ENCODE measurements around the gene RNF26. TPM values are rescaled to one million over a fixed set of nuclear protein-coding genes. Genes with fewer than 3 reads are reported as not detected.
"Not testable (repeated sequence)": the region's sequence is repeated elsewhere in the genome, so short reads cannot be mapped to it uniquely, and the experiment has no call there.

The RNF26 gene
- total and polyA plus RNA-seq, 9 donors, result 7.0 to 25.8 (median 19.7) TPM

GRCh38 chr11:119381181-119381988 is 47.1 kb downstream of the RNF26 start, which contains the start of gene USP2:
USP2 (minus strand) TSS chr11:119381690; CDS start chr11:119373480, 8,210 bp downstream.
- DNase-seq, result peak; percentile 95 to 99 (median 97)
- Histone ChIP-seq H3K4me3 (peak within 1 kb of the TSS; percentile 38), H3K4me1 (ENCODE audit: insufficient read depth) (peaks cover 10% of the 10 kb centered on the region), H3K36me3 (no peaks in the 10 kb centered on the region), H3K27ac (peak within 1 kb of the TSS in 1 of 2 donors; percentile 9), H3K27me3 (no peaks in the 10 kb centered on the region), H3K9me3 (no peaks in the 10 kb centered on the region)
- WGBS, 3 donors, result 0 to 1% (median 0%) methylated on average over 37 to 54 of the region's 54 CpGs
- TF ChIP-seq EP300 (IDR thresholded peaks at IDR 0.05) (peak; percentile 77), POLR2A (IDR thresholded peaks at IDR 0.05) (peak; percentile 51)
- TF ChIP-seq, protein P1, sequence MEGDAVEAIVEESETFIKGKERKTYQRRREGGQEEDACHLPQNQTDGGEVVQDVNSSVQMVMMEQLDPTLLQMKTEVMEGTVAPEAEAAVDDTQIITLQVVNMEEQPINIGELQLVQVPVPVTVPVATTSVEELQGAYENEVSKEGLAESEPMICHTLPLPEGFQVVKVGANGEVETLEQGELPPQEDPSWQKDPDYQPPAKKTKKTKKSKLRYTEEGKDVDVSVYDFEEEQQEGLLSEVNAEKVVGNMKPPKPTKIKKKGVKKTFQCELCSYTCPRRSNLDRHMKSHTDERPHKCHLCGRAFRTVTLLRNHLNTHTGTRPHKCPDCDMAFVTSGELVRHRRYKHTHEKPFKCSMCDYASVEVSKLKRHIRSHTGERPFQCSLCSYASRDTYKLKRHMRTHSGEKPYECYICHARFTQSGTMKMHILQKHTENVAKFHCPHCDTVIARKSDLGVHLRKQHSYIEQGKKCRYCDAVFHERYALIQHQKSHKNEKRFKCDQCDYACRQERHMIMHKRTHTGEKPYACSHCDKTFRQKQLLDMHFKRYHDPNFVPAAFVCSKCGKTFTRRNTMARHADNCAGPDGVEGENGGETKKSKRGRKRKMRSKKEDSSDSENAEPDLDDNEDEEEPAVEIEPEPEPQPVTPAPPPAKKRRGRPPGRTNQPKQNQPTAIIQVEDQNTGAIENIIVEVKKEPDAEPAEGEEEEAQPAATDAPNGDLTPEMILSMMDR (IDR thresholded peaks at IDR 0.05), result peak; percentile 92 to 98 (median 97)
- intact Hi-C loops (cut with DNase I), result no loop called here

DNA sequence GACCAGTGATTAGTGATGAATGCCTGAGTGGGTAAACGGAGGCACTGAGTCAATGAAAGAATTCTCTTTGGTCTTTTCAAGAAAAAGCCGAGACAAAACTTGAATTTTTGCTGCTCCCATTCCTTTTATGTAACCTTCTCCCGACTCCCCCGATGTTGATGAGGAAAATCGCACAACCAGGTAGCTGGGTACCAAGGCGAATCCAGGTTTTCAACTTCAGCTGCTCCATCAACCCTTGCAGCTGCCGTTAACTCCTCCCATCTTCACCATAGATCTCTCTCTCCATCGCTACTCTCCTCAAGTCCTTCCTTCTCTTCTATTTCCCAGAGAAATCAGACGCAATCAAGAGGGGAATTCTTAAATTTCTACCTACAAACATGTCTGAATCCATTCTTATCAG is 47.8 kb downstream of the RNF26 start:
- no peak for DNase-seq
- Histone ChIP-seq H3K9me3 (no peaks in the 10 kb centered on the region), H3K27ac (no peak overlapping the region), H3K36me3 (no peaks in the 10 kb centered on the region), H3K27me3 (no peaks in the 10 kb centered on the region), H3K4me3 (peak overlapping the region; percentile 38), H3K4me1 (ENCODE audit: insufficient read depth) (peaks cover 10% of the 10 kb centered on the region)
- WGBS, 3 donors, result 3 to 6% (median 6%) methylated on average over 9 of the region's 9 CpGs
- no peak for TF ChIP-seq POLR2A (IDR thresholded peaks at IDR 0.05)
- TF ChIP-seq, protein P1 (IDR thresholded peaks at IDR 0.05), result no peak
- no peak for TF ChIP-seq EP300 (IDR thresholded peaks at IDR 0.05)
- intact Hi-C loops (cut with DNase I), result no loop called here

DNA sequence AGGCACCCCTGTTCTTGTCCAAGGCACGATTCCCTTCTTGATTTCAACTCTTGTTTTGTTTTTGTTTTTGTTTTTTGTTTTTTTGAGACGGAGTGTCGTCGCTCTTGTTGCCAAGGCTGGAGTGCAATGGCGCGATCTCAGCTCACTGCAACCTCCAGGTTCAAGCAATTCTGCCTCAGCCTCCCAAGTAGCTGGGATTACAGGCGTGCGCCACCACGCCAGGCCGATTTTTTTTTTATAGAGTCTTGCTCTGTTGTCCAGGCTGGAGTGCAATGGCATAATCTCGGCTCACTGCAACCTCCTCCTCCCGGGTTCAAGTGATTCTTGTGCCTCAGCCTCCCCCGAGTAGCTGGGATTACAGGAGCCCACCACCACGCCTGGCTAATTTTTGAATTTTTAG is 48.2 kb downstream of the RNF26 start:
- H3K36me3 ChIP-seq; DNase-seq; intact Hi-C loops (cut with DNase I); H3K27ac ChIP-seq; H3K4me1 ChIP-seq (ENCODE audit: insufficient read depth); H3K4me3 ChIP-seq; H3K9me3 ChIP-seq; H3K27me3 ChIP-seq: not testable (repeated sequence)
- 78 to 86% (median 79%) methylated on average over 14 of the region's 14 CpGs for WGBS, 3 donors

- Histone ChIP-seq H3K27ac (no peak overlapping the region), H3K4me1 (ENCODE audit: insufficient read depth) (peaks cover 10% of the 10 kb centered on the region), H3K4me3 (no peak overlapping the region), H3K9me3 (no peaks in the 10 kb centered on the region), H3K36me3 (no peaks in the 10 kb centered on the region), H3K27me3 (no peaks in the 10 kb centered on the region)
- intact Hi-C loops (cut with DNase I), result no loop called here
- 68 to 81% (median 73%) methylated on average over 2 of the region's 2 CpGs for WGBS, 3 donors
- DNase-seq, result no peak
- TF ChIP-seq EP300 (IDR thresholded peaks at IDR 0.05) (no peak), POLR2A (IDR thresholded peaks at IDR 0.05) (no peak)
- TF ChIP-seq, protein P1 (IDR thresholded peaks at IDR 0.05), result no peak
Observed at GRCh38 chr11:119384332-119384731, 50.0 kb downstream of the RNF26 start.

Small RNA genes lying within 50 kb of the gene (microRNA-seq; reads per million reads assigned to microRNA genes)
- 0 to 0.75 (median 0.32) reads per million in 3 donors for gene MIR6756

Small RNA genes lying within 50 kb of the gene (small RNA-seq; reads per million reads assigned to genes)
- gene RF01225 (not detected), gene RNU6-262P (not detected)

Other genes with a start within 250 kb of the RNF26 start
- gene HMBS, start 249.6 kb upstream of the RNF26 start, total RNA-seq, result 10 to 100 TPM in 2 of 7 donors, 1 to 10 TPM in 5; 1.1 to 19.4 (median 8.7) TPM
- 1 to 10 TPM; 4.6 to 7.6 TPM for gene HMBS, start 249.6 kb upstream of the RNF26 start, polyA plus RNA-seq
- gene DPAGT1, start 232.7 kb upstream of the RNF26 start, total RNA-seq, result 10 to 100 TPM; 14.1 to 31.3 (median 24.4) TPM
- gene DPAGT1, start 232.7 kb upstream of the RNF26 start, polyA plus RNA-seq, result 10 to 100 TPM; 18.3 to 61.4 TPM
- gene C2CD2L, start 227.2 kb upstream of the RNF26 start, total RNA-seq, result 10 to 100 TPM in 1 of 7 donors, 1 to 10 TPM in 6; 4.4 to 13.6 (median 8.8) TPM
- gene C2CD2L, start 227.2 kb upstream of the RNF26 start, polyA plus RNA-seq, result 1 to 10 TPM; 2.8 to 5.5 TPM
- 10 to 100 TPM; 15.2 to 27.9 (median 22.8) TPM for gene HINFP, start 212.9 kb upstream of the RNF26 start, total RNA-seq
- gene HINFP, start 212.9 kb upstream of the RNF26 start, polyA plus RNA-seq, result 10 to 100 TPM; 17.5 to 20.4 TPM
- under 1 TPM in 4 of 7 donors, not detected in 3; 0.10 to 0.80 (median 0.32) TPM for gene ABCG4, start 185.5 kb upstream of the RNF26 start, total RNA-seq
- 1 to 10 TPM in 1 of 2 donors, under 1 TPM in 1; 0.06 to 1.3 TPM for gene ABCG4, start 185.5 kb upstream of the RNF26 start, polyA plus RNA-seq
- 10 to 100 TPM in 3 of 7 donors, 1 to 10 TPM in 4; 4.4 to 13.4 (median 9.4) TPM for gene NLRX1, start 165.8 kb upstream of the RNF26 start, total RNA-seq
- 1 to 10 TPM; 3.1 to 6.1 TPM for gene NLRX1, start 165.8 kb upstream of the RNF26 start, polyA plus RNA-seq
- 10 to 100 TPM in 1 of 7 donors, 1 to 10 TPM in 1, under 1 TPM in 3, not detected in 2; 0.32 to 27.5 (median 0.95) TPM for gene NHERF4, start 149.1 kb upstream of the RNF26 start, total RNA-seq
- under 1 TPM in 1 of 2 donors, not detected in 1; 0.11 TPM for gene NHERF4, start 149.1 kb upstream of the RNF26 start, polyA plus RNA-seq
- gene CBL, start 128.2 kb upstream of the RNF26 start, total RNA-seq, result 10 to 100 TPM in 5 of 7 donors, 1 to 10 TPM in 2; 7.6 to 17.9 (median 13.4) TPM
- 10 to 100 TPM in 1 of 2 donors, 1 to 10 TPM in 1; 3.6 to 12.3 TPM for gene CBL, start 128.2 kb upstream of the RNF26 start, polyA plus RNA-seq
- gene MCAM, start 17.4 kb upstream of the RNF26 start, total RNA-seq, result 100 to 1,000 TPM in 2 of 7 donors, 10 to 100 TPM in 5; 34.6 to 121 (median 45.7) TPM
- gene MCAM, start 17.4 kb upstream of the RNF26 start, polyA plus RNA-seq, result 100 to 1,000 TPM in 1 of 2 donors, 10 to 100 TPM in 1; 89.9 to 119 TPM
- 10 to 100 TPM in 4 of 7 donors, 1 to 10 TPM in 3; 4.4 to 25.7 (median 10.8) TPM for gene C1QTNF5, start 6.4 kb downstream of the RNF26 start, total RNA-seq
- gene C1QTNF5, start 6.4 kb downstream of the RNF26 start, polyA plus RNA-seq, result 10 to 100 TPM in 1 of 2 donors, 1 to 10 TPM in 1; 5.7 to 17.2 TPM
- gene MFRP, start 12.2 kb downstream of the RNF26 start, total RNA-seq, result under 1 TPM in 1 of 7 donors, not detected in 6; 0.11 TPM
- not detected for gene MFRP, start 12.2 kb downstream of the RNF26 start, polyA plus RNA-seq
- 10 to 100 TPM in 1 of 7 donors, 1 to 10 TPM in 6; 1.3 to 16.9 (median 4.8) TPM for gene USP2, start 47.2 kb downstream of the RNF26 start, total RNA-seq
- gene USP2, start 47.2 kb downstream of the RNF26 start, polyA plus RNA-seq, result 1 to 10 TPM; 1.0 to 3.4 TPM
- gene THY1, start 88.6 kb downstream of the RNF26 start, total RNA-seq, result 10 to 100 TPM in 4 of 7 donors, 1 to 10 TPM in 1, under 1 TPM in 2; 0.36 to 74.7 (median 14.0) TPM
- 100 to 1,000 TPM in 1 of 2 donors, 10 to 100 TPM in 1; 15.0 to 123 TPM for gene THY1, start 88.6 kb downstream of the RNF26 start, polyA plus RNA-seq